Fibroblast of villous mesenchyme (primary cell): Measurements from ENCODE around the gene STRIP2. TPM values are rescaled to one million over a fixed set of nuclear protein-coding genes. Genes with fewer than 3 reads are reported as not detected.
"Not testable (repeated sequence)": the region's sequence is repeated elsewhere in the genome, so short reads cannot be mapped to it uniquely, and the experiment has no call there.

Source experiments
- DNase-seq: peaks from one replicate; pipeline ENCODE4 v3.0.0-alpha.2; 2010; ENCODE audit warnings: low read depth
- H3K4me3 ChIP-seq: 2 replicates; pipeline ENCODE4 v1.5.1; 2011; ENCODE audit warnings: low read depth, mild to moderate bottlenecking, low read length
- CTCF ChIP-seq: IDR thresholded peaks from 2 replicates; pipeline ENCODE4 v1.5.1; 2012; ENCODE audit warnings: low read depth, mild to moderate bottlenecking, low read length; ENCODE audit not compliant: insufficient read depth
- total RNA-seq: library from RNA; depleted of rRNA; stranded (reverse); fragments of >200 nt; gene quantifications from 2 replicates; pipeline ENCODE4 v1.2.3, GENCODE V29; 2012

Gene STRIP2
- total RNA-seq, 1 donor = 3.0 TPM

GRCh38 chr7:129479831-129480230 is 45.6 kb downstream of the STRIP2 start:
- no peak overlapping the region for H3K4me3 ChIP-seq
- DNase-seq = no peak
- TF ChIP-seq CTCF = no peak

DNA sequence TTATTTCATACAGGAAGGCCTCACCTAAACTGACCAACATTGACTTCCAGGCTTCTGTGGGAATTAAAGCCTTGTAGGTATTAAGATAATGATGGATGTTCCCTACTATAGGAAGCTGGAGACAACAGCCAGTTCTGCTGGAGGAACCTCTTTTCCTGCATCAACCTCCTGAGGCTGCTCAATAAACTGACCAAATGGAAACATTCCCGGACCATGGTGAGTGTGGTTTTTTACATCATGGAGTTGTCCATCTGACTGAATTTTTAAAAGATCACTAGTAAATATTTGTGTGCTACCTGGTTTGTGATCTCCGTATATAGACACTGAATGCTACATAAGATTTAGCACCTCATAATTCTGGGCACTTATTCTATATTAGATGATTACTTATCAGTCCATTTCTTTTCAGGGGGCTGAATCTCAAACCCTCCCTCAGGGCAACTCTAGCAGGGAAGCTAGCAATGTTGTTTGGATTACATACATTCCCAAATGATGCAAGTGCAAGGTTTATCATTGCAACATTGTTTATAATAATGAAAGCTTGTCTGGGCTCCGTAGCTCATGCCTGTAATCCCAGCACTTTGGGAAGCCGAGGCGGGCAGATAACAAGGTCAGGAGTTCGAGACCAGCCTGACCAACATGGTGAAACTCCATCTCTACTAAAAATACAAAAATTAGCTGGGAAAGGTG is 46.6 kb downstream of the STRIP2 start:
- no peak overlapping the region for H3K4me3 ChIP-seq
- TF ChIP-seq CTCF = no peak
- peak; percentile 81 for DNase-seq

DNA sequence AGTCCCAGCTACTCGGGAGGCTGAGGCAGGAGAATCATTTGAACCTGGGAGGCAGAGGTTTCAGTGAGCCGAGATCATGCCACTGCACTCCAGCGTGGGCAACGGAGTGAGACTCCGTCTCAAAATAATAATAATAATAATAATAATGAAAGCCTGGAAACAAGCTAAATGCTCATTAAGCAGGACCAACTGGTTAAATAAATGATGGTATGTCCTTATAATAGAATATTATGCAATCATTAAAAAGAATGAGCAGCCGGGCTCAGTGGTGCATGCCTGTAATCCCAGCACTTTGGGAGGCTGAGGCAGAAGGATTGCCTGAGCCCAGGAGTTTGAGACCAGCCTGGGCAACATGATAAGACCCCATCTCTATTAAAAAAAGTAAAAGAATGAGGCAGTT is 47.1 kb downstream of the STRIP2 start:
- DNase-seq, H3K4me3 ChIP-seq: not testable (repeated sequence)

DNA sequence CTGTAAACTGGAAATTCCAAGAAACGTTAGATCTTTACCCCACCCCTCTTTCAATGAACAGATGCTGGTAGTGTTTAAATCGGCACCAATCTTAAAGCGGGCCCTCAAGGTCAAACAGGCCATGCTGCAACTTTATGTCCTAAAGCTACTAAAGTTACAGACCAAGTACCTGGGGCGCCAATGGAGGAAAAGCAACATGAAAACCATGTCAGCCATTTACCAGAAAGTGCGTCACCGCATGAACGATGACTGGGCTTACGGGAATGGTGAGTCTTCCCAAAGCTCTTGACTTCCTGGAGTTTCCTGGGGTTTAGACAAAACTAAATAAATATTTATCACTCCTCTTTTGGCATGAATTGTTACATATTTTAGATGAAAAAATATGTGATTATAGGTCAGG is 48.5 kb downstream of the STRIP2 start:
- DNase-seq = no peak
- H3K4me3 ChIP-seq = no peak overlapping the region
- no peak for TF ChIP-seq CTCF

GRCh38 chr7:129489491-129489890 is 55.3 kb downstream of the STRIP2 start:
- TF ChIP-seq CTCF = no peak
- H3K4me3 ChIP-seq = no peak overlapping the region
- peak; percentile 69 for DNase-seq

- TF ChIP-seq CTCF = no peak
- no peak for DNase-seq
- no peak overlapping the region for H3K4me3 ChIP-seq
Measured at GRCh38 chr7:129492391-129492790, 58.2 kb downstream of the STRIP2 start.

DNA sequence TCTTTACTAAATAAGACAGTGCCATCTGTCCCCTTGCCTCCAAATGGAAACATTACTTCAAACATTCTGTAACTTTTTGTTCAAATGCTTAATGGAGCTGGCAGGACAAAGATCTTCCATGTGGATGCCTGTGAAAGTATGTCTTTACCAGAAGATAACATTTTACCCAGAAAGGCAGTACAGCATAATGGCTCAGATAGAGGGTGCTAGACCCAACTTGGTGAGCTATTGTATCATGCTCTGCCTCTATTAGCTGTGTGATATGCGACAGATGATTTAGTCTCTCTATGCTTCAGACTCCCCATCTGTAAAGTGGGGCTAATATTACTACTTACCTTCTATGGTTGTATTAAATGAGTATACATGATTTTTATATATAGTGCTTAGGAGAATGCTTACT is 59.3 kb downstream of the STRIP2 start:
- H3K4me3 ChIP-seq = no peak overlapping the region
- peak; percentile 34 for TF ChIP-seq CTCF
- no peak for DNase-seq
